Spleen (tissue), 11 donors: ENCODE measurements around the gene SLC8B1. TPM values are rescaled to one million over a fixed set of nuclear protein-coding genes. Genes with fewer than 3 reads are reported as not detected.

Experiments used
- microRNA-seq, 3 donors: library from miRNA; unstranded; fragments of <30 nt; microRNA quantifications; one replicate each; pipeline versions ENCODE4 to v1.1.0, GENCODE V29; 2019 to 2020
- polyA plus RNA-seq, 3 donors: library from polyadenylated mRNA; stranded (reverse); fragments of 200-250 nt; gene quantifications; one replicate each; pipeline ENCODE4 v1.2.1, GENCODE V29; 2013
- small RNA-seq, 4 donors: library from RNA; depleted of rRNA; stranded (forward); fragments of <200 nt; gene quantifications; one replicate each; pipeline ENCODE3, GENCODE V24; 2016
- total RNA-seq, 7 donors: library from RNA; depleted of rRNA in 3 of 7; stranded (reverse); fragments of >200 nt in 3 of 7; fragmentation: NEBNext Ultra II Directional in 4 of 7; extraction: Animal tissue kit (Norgen Biotek cat#: 25700) in 4 of 7; gene quantifications; one replicate each; pipeline versions ENCODE4 v1.1.0 to v1.2.1, GENCODE V29; 2016 to 2021
- donor health status: healthy with polysubstance abuse.
- donor health status: DM: no; HTN: no; CAD: no; lungs with moderate emphysema.
- donor health status: DM: no; HTN: no; CAD: no.
- donor health status: Bipolar disorder and iron deficiency.
- donor health status: healthy.
- donor health status: DM: no; HTN: no; CAD: no.
- donor health status: DM: yes; HTN: yes; CAD: no.

SLC8B1 gene
- total and polyA plus RNA-seq, 10 donors, result 15.0 to 126 (median 71.1) TPM

Small RNA genes lying within 50 kb of the gene (microRNA-seq; reads per million reads assigned to microRNA genes)
- gene MIR6762, result 0 to 1.8 (median 0.28) reads per million in 3 donors

Small RNA genes lying within 50 kb of the gene (small RNA-seq; reads per million reads assigned to genes)
- 0 to 0.08 (median 0) reads per million in 4 donors for gene MIR6762

Other genes starting within 250 kb of the SLC8B1 start
- 1 to 10 TPM in 1 of 7 donors, under 1 TPM in 4, not detected in 2; 0.13 to 1.7 (median 0.57) TPM for gene RASAL1, start 199.3 kb downstream of the SLC8B1 start, total RNA-seq
- gene RASAL1, start 199.3 kb downstream of the SLC8B1 start, polyA plus RNA-seq, result 1 to 10 TPM in 1 of 3 donors, under 1 TPM in 2; 0.58 to 1.1 (median 0.91) TPM
- gene CFAP73, start 185.4 kb downstream of the SLC8B1 start, total RNA-seq, result not detected
- under 1 TPM; 0.64 to 0.71 (median 0.70) TPM for gene CFAP73, start 185.4 kb downstream of the SLC8B1 start, polyA plus RNA-seq
- 10 to 100 TPM; 44.4 to 73.1 (median 59.8) TPM for gene DDX54, start 149.6 kb downstream of the SLC8B1 start, total RNA-seq
- gene DDX54, start 149.6 kb downstream of the SLC8B1 start, polyA plus RNA-seq, result 10 to 100 TPM; 47.9 to 80.3 (median 69.9) TPM
- 10 to 100 TPM; 11.1 to 15.6 (median 11.9) TPM for gene RITA1, start 149.4 kb downstream of the SLC8B1 start, total RNA-seq
- 10 to 100 TPM in 2 of 3 donors, 1 to 10 TPM in 1; 9.0 to 15.5 (median 13.0) TPM for gene RITA1, start 149.4 kb downstream of the SLC8B1 start, polyA plus RNA-seq
- gene TPCN1, start 113.6 kb downstream of the SLC8B1 start, total RNA-seq, result 10 to 100 TPM; 44.6 to 90.1 (median 51.9) TPM
- gene TPCN1, start 113.6 kb downstream of the SLC8B1 start, polyA plus RNA-seq, result 10 to 100 TPM; 15.5 to 28.9 (median 27.8) TPM
- gene PLBD2, start 23.5 kb upstream of the SLC8B1 start, total RNA-seq, result 10 to 100 TPM; 27.9 to 38.8 (median 30.6) TPM
- 1 to 10 TPM; 4.2 to 9.0 (median 4.3) TPM for gene PLBD2, start 23.5 kb upstream of the SLC8B1 start, polyA plus RNA-seq
- gene SDS, start 68.8 kb upstream of the SLC8B1 start, total RNA-seq, result 1 to 10 TPM in 2 of 7 donors, under 1 TPM in 4, not detected in 1; 0.61 to 3.4 (median 0.94) TPM
- gene SDS, start 68.8 kb upstream of the SLC8B1 start, polyA plus RNA-seq, result 1 to 10 TPM; 1.2 to 3.5 (median 1.7) TPM
- gene SDSL, start 87.3 kb upstream of the SLC8B1 start, total RNA-seq, result 1 to 10 TPM; 2.0 to 8.4 (median 4.7) TPM
- 10 to 100 TPM in 1 of 3 donors, 1 to 10 TPM in 2; 5.2 to 12.1 (median 8.9) TPM for gene SDSL, start 87.3 kb upstream of the SLC8B1 start, polyA plus RNA-seq
- not detected for gene LHX5, start 136.8 kb upstream of the SLC8B1 start, total RNA-seq
- gene LHX5, start 136.8 kb upstream of the SLC8B1 start, polyA plus RNA-seq, result not detected